UCSD-AML1 (cell line): ENCODE measurements around the gene PXT1.
"Not testable (repeated sequence)": the region's sequence is repeated elsewhere in the genome, so short reads cannot be mapped to it uniquely, and the experiment has no call there.

Source experiments
- DNase-seq: peaks from one replicate; lab custom pipeline; 2025; ENCODE audit not compliant: unreplicated experiment; lab: John Stamatoyannopoulos, UW

Gene PXT1

GRCh38 chr6:36442671-36443470 is at the start of gene PXT1, which contains the start of gene KCTD20:
PXT1 (minus strand) TSS chr6:36442854; CDS start chr6:36426082, 16,772 bp downstream.
KCTD20 (plus strand) TSS chr6:36443000; CDS start chr6:36470098, 27,098 bp downstream.
- peak; percentile 89 for DNase-seq

GRCh38 chr6:36492092-36492491 is 49.4 kb upstream of the PXT1 start:
- DNase-seq = no peak

- no peak for DNase-seq
Observed at GRCh38 chr6:36491378-36491965, 48.8 kb upstream of the PXT1 start.

- no peak for DNase-seq
Observed at GRCh38 chr6:36489426-36489825, 46.8 kb upstream of the PXT1 start.

GRCh38 chr6:36488221-36488620 is 45.6 kb upstream of the PXT1 start:
- DNase-seq = no peak

- no peak for DNase-seq
Observed at GRCh38 chr6:36487698-36488097, 45.0 kb upstream of the PXT1 start.

GRCh38 chr6:36484736-36485135 is 42.1 kb upstream of the PXT1 start:
- no peak for DNase-seq

- DNase-seq = not testable (repeated sequence)
Observed at GRCh38 chr6:36483326-36483725, 40.7 kb upstream of the PXT1 start.

- no peak for DNase-seq
Observed at GRCh38 chr6:36479256-36479655, 36.6 kb upstream of the PXT1 start.

GRCh38 chr6:36478051-36478526 is 35.4 kb upstream of the PXT1 start:
- DNase-seq = no peak

- DNase-seq = no peak
Observed at GRCh38 chr6:36469946-36470345, 27.3 kb upstream of the PXT1 start.

- DNase-seq = no peak
Observed at GRCh38 chr6:36469148-36469661, 26.6 kb upstream of the PXT1 start.

- no peak for DNase-seq
Observed at GRCh38 chr6:36467625-36468024, 25.0 kb upstream of the PXT1 start.

- no peak for DNase-seq
Observed at GRCh38 chr6:36464233-36464632, 21.6 kb upstream of the PXT1 start.

- no peak for DNase-seq
Observed at GRCh38 chr6:36463676-36464075, 21.0 kb upstream of the PXT1 start.

GRCh38 chr6:36461646-36462045 is 19.0 kb upstream of the PXT1 start:
- DNase-seq = no peak

- DNase-seq = no peak
Observed at GRCh38 chr6:36460916-36461315, 18.3 kb upstream of the PXT1 start.

GRCh38 chr6:36459501-36459900 is 16.8 kb upstream of the PXT1 start:
- DNase-seq = no peak

GRCh38 chr6:36455486-36456027 is 12.9 kb upstream of the PXT1 start:
- DNase-seq = no peak

GRCh38 chr6:36452897-36453296 is 10.2 kb upstream of the PXT1 start:
- DNase-seq = not testable (repeated sequence)

GRCh38 chr6:36449173-36449572 is 6.5 kb upstream of the PXT1 start:
- DNase-seq = not testable (repeated sequence)

GRCh38 chr6:36445621-36446020 is 3.0 kb upstream of the PXT1 start:
- DNase-seq = no peak
